NCI-H1694 (cell line): Measurements from ENCODE around the gene LENEP.

ENCODE experiments used
- DNase-seq: peaks from one replicate; lab custom pipeline; 2025; lab: John Stamatoyannopoulos, UW

The LENEP gene, protein sequence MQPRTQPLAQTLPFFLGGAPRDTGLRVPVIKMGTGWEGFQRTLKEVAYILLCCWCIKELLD

GRCh38 chr1:154993572-154994268 lies at the start of gene LENEP:
Gene LENEP (plus strand): TSS chr1:154993586. CDS start chr1:154993608, 22 bp downstream.
- DNase-seq = no peak

DNA sequence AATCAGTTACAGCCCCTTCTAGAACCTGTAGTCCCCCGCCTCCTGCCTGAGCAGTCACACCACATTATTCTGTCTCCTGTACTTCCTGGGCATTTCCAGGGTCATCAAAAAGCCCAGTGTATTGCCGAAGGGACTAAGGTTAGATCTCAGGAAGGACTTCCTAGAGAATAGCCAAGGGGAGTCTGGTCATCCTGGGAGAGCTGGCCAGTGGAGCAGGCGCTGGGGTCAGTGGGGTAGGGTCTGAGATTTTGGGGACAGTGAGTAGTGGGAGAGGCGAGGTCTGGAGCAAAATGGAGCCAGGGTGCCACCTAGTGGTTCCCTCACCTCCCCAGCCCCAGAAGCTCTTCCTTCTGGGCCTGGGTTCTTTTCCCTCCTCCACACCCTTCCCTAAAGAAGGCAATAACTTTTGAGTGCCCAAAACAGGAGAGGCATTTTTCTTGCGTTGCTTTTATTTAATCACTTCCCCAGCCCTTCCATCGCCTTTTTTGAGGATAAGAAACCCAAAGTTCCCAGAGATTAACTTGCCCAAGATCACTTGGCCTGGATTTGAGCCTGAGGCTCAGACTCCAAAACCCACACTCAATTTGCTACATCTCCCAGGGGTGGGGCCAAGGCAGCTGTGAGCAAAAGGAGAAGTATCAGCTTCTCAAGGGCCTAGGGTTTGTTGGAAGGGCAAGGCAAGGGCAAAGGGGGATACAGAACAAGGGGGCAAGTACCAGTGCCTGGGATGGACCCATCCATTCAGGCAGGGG lies 49.6 kb upstream of the LENEP start:
- DNase-seq = peak; percentile 81

DNA sequence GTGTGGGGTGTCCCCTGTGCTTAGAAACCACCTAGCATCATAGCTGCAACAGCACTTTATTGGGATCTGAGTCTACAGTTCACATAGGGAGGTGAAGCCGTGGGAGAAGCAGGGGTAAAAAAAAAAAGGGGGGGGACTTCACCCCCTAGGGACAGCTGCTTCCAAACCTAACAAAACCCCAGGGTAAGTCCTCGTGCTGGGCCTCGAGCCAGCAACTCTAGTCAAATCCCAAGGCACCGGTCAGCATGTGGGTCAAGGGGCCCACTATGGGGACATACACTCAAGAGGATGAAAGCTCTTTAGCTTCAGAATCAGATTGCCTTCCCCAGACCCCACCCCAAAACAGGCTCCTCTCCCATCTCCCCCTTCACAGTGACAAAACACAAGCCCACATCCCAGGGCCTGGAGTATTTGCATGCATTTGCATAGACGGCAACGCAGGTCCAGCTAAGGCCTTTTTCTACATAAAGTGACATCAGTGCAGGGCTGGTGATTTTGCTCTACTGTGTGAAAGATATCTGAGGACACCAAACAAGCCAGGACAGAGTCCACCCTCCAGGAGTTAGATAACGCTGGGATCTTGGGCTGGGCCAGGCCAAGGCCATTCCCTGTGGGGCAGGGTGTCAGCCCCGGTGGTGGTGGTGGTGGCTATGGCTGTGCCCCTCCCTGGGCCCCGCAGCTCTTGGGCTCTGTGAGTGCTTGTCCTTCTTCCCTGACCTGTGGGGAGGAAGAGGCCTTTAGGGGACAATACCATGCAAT lies 48.8 kb upstream of the LENEP start:
- DNase-seq = no peak

DNA sequence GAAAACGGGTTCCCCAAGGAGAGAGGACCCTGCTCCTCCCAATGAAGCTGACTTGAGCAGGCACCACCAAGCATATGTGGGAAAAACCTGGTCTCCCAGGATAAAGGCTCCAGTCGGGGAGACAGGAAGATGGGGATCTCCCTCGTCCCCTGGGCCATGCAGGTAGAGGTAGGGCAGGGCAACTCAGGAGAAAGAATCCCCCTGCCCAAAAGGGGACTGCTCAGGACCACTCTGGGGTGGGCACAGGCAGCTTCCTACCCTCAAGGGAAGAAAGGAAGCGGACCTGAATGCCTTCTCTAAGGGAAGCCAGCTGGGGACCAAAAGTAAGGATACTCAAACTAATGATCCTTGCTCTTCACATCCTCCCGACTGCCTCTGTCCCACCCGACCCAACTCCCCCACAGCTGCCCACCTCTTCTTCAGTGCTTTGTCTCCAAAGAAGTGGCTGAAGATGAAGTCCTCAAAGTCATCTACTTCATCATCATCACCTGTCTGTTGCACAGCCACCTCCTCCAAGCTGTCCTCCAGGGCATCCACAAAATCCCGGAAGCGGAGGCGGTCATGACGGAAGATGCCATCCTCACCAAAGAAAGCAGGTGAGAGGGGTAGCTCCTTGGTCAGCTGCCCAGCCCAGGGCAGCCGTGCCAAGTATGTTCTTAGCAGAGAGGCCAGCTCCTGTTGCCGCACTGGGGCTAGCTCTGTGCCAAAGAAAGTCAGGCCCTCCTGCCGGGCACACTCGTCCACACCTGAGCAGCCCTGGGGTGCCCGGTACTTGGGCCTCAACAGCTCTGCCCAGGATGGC lies 48.0 kb upstream of the LENEP start:
- no peak for DNase-seq

DNA sequence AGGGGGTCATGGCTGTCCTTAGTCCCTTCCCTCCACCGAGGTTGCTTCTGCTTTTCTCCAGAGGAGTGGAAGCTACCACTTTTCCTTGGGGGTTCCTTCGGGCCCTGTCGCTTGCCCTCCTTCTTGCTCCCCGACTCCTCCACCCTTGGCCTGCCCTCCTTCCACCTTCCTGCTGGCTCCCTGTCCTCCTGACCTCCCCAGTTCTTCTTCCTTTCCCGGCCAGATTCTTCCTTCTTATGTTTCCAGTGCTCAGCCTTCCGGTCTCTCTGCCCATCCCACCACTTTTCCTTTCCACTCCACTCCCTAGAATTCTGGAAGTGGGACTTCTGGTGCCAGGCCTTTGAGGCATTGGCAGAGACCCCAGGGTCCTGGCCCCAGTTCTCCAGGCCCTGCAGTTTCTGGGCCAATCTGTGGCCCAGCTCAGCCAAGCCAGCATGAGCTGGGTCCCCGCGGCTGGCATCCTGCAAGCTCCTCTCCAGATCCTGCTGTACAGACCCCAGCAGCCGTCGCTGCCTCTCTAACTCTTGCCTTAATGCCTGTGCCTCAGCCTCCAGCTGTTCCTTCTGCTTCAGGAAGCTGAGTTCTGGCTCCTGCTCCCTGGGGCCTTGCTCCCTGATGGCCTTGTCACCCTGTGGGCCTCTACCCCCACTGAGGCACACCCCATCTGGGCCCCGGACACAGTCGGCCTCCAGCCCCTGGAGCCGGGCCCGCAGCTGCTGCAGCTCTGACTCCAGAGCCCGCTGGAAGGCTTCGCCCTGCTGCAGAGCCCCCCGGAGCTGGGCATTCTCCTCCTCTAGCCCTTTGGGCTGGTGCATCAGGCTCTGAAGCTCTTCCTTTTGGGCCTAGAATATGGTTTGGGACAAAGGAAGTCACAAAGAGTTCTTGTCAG lies 47.2 kb upstream of the LENEP start:
- DNase-seq = no peak

DNA sequence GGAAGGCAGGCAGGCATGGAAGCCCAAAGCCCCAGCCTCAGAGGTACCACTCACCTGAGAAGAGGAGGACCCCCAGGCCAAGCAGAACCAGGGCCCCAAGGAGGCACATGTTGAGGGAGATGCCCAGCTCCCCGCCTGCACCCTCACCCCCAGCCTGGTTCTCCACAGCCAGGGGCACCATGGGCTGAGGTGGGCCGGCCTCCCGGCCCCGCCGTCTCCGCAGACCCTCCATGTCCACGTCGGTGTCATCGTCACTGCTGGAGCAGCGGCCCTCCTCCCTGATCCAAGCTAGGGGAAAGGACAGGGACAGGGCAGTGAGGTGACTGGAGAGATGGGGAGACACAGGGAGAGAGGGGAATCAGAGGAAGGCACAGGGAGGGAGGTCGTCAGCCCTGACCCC lies 45.3 kb upstream of the LENEP start:
- no peak for DNase-seq

DNA sequence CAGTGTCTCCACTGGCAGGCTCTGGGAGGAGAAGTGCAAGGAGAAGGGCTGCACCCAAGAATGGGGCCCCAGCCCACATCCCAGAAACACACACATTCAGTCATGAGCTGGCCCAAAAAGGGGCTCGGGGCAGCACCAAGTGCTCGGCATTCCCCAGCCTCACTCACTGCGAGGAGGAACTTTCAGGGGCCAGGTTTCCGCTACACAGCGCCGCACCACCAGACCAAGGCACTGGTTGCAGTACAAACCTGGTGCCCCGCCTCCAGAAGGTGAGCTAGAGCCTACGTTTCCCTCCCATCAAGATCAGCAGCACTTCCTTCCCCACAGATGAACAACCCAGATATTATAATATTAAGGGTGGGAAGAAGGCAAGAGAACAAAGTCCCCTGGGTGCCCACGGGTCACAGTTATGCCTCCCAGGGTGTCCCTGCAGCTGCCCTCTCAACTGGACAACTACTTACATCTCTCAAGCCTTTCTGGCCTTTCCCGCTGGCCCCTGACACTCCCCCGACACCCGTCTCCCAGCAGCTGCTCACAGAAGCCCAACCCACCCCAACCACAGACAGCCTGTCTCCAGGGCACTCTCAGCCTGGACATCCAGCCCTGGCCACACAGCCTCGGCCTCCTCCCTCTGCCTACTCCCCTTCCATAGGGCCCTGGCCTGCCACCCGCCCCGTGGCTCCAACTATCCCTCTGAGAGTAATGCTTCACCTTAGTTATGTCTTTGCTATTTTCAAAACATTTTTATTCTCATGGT lies 41.3 kb upstream of the LENEP start:
- no peak for DNase-seq

- DNase-seq = no peak
Observed at GRCh38 chr1:154952664-154953063, 40.7 kb upstream of the LENEP start.

DNA sequence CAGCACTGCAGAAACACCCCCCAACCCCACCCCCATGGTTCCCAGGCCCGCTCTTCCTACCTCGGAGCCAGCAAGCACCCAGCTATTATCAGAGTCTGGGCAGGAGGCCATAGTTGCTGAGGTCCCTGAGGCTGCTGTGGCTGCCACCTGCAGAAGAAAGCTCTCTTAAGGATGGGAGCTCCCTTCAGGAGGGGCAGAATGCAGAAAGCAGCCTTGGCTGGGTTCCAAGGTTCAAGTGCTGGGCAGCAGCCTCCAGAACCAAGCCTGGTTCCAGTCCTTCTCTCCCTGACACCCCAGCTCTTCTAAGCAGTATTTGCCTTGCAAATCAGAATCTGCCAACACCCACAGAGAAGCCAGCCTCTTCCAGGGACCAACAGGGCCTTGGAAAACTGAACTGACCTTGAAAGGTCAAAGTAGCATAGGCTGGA lies 39.8 kb upstream of the LENEP start:
- DNase-seq = no peak

GRCh38 chr1:154954541-154954940 lies 38.8 kb upstream of the LENEP start:
- DNase-seq = no peak

GRCh38 chr1:154955039-154955717 lies 38.2 kb upstream of the LENEP start:
- peak; percentile 66 for DNase-seq

GRCh38 chr1:154955718-154956543 lies 37.5 kb upstream of the LENEP start, which contains the start of gene PBXIP1:
Gene PBXIP1 (minus strand): TSS chr1:154956099. CDS start chr1:154953721, 2,378 bp downstream.
- peak; percentile 91 for DNase-seq

- no peak for DNase-seq
Observed at GRCh38 chr1:154956544-154956941, 36.8 kb upstream of the LENEP start.

DNA sequence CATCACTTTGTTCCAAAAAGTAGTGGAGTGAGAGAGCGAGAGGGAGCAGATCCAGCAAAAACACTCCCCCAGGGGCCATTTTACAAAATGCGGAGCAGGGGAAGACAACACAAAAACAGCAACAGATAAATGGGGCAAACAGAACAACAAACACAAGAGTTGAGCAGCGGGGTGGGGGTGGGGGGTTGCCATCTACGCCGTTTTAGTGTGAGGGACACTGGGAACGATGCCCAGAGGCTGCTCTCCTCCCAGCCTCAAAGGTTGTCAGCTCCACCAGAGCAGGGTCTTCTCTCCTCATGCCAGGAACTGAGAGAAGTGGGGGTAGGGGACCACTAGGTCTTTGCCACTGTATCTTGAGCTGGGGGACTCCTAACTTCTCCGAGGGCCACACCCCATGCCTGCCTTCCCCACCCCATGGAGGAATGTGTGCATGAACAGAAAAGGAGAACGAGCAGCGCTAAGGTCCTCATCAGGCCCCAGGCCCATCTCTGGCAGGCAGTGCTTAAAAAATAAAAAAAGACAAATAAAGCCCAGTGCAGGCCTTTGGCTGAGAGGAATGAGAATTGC lies 36.2 kb upstream of the LENEP start:
- no peak for DNase-seq

- DNase-seq = no peak
Observed at GRCh38 chr1:154958036-154958435, 35.4 kb upstream of the LENEP start.

DNA sequence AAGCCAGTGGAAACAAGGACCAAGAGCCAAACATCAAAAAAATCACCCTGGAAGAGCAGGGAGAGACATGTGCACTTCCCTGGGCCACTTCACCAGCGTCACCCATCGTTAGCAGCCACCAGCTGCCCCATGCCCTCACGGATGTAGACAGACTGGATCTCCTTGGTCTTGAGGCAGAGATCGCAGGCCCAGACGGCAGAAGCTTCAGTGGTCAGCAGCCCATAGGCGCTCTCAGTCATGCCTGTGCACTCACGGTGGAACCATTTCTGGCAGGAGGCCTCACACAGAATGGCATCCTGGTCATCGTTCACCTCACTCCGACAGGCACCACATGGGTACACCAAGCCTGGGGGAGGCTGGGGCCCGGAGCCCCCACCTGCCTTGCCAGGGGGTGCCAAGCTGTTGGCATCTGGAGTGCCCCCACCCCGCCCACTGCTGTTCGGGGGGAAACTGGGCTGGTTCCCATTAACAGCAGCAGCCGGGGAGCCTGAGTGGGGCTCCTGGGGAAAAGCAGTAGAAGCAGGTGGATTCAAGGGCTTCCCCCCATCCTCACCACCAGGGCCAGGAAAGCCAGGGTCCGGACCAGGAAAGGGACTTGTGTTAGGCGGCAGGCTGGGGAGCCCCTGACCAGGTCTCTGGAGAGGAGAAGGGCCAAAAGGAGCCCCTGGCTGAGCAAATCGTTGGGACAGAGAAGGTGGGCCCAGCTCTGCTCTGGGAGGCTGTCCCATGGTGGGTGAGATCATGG lies 34.5 kb upstream of the LENEP start:
- no peak for DNase-seq

DNA sequence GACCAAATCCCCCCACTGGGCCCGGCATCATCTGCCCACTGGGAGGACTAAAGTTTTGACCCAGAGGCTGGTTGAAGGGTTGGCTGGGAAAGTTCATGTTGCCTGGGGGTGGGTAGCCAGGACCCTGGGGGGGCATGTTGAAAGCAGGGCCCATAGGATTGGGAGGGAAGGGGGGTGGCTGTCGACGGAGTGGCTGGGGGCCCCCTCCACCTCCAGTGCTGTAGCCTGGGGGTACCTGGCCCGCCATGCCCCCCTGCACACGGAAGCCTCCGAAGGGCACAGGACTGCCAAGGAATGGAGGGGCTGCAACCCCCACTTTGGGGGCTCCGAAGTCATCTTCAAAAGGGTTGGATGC lies 34.0 kb upstream of the LENEP start:
- no peak for DNase-seq
